ENCODE measurements around the gene METTL25. TPM values are rescaled to one million over a fixed set of nuclear protein-coding genes. Genes with fewer than 3 reads are reported as not detected.

Gene METTL25
- polyA plus RNA-seq, 1 of the 3 experiments (the other 2 are of a cell fraction) = 3.0 TPM

- TF ChIP-seq REST (IDR thresholded peaks at IDR 0.05; ENCODE audit: low read depth, low read length) (no peak), RXRA (IDR thresholded peaks at IDR 0.05; ENCODE audit: borderline replicate concordance, low read depth) (no peak)
Measured at GRCh38 chr12:82327861-82328260, 30.5 kb upstream of the METTL25 start (continued).

GRCh38 chr12:82329508-82329907, 28.8 kb upstream of the METTL25 start:
- Histone ChIP-seq H3K9me3 (no peaks in the 10 kb centered on the region; the same call in 1 of the 2 replicates), H3K4me3 (ENCODE audit: low read depth in 2 of 2, low read length in 1 of 2) (no peak overlapping the region), H3K27ac (ENCODE audit: low read depth in 2 of 2, low read length in 1 of 2) (no peak overlapping the region), H3F3A (replicated peaks; ENCODE audit: insufficient read depth) (no peaks in the 10 kb centered on the region), H2AFZ (ENCODE audit: low read depth) (no peak overlapping the region), H4K20me1 (ENCODE audit: insufficient read depth) (no peaks in the 10 kb centered on the region), H3K79me2 (ENCODE audit: insufficient read depth) (no peaks in the 10 kb centered on the region), H3K9me2 (no peaks in the 10 kb centered on the region), H3K27me3 (ENCODE audit: insufficient read depth) (no peaks in the 10 kb centered on the region), H3K4me2 (no peak overlapping the region), H3K9ac (no peak overlapping the region), H3K36me3 (replicated peaks in 1 of 2; ENCODE audit: control insufficient read depth in 1 of 2, insufficient read depth in 2 of 2, low read length in 1 of 2) (no peaks in the 10 kb centered on the region), H3K4me1 (ENCODE audit: control insufficient read depth in 1 of 2, insufficient read depth in 2 of 2, low read depth in 1 of 2, low read length in 1 of 2) (no peaks in the 10 kb centered on the region)
- POLR2A ChIA-PET = no interaction called here
- no peak for TF ChIP-seq JUND (IDR thresholded peaks at IDR 0.05)
- TF ChIP-seq CHD2 (IDR thresholded peaks at IDR 0.05; ENCODE audit: low read length, partially characterized antibody) = no peak
- no peak for TF ChIP-seq MXI1 (IDR thresholded peaks at IDR 0.05; ENCODE audit: low read depth, low read length)
- no peak for TF ChIP-seq FOXM1 (IDR thresholded peaks at IDR 0.05; ENCODE audit: low read depth)
- no peak for TF ChIP-seq SMC3 (IDR thresholded peaks at IDR 0.05; ENCODE audit: low read depth, low read length)
- TF ChIP-seq YY1 (IDR thresholded peaks at IDR 0.05; ENCODE audit: low read depth) = no peak
- DNase-seq = no peak
- CTCF ChIA-PET = interaction anchor here (1.0 to 1.1 kb wide), 2 partner anchors 29 to 719 kb away, joined by 3 read pairs; partner anchors contain the start of genes CCDC59 and METTL25
- 6% methylated on average over 1 of the region's 1 CpG for WGBS (ENCODE audit: low lambda C conversion rate)

- no peak for TF ChIP-seq GATA2 (CRISPR knock-in tag; IDR thresholded peaks at IDR 0.05)
- TF ChIP-seq MXI1 (IDR thresholded peaks at IDR 0.05; ENCODE audit: low read depth, low read length) = no peak
- TF ChIP-seq MAX (IDR thresholded peaks at IDR 0.05; ENCODE audit: low read depth) = no peak
- no peak for TF ChIP-seq GABPA (IDR thresholded peaks at IDR 0.05; ENCODE audit: low read depth)
- TF ChIP-seq RCOR1 (IDR thresholded peaks at IDR 0.05; ENCODE audit: low read length) = no peak
- TF ChIP-seq USF2 (IDR thresholded peaks at IDR 0.05; ENCODE audit: borderline replicate concordance, low read depth, low read length) = no peak
- no peak for TF ChIP-seq IRF3 (IDR thresholded peaks at IDR 0.05; ENCODE audit: low read depth, low read length)
- no peak for TF ChIP-seq TCF12 (IDR thresholded peaks at IDR 0.05)
- no peak for TF ChIP-seq JUND (IDR thresholded peaks at IDR 0.05)
- Histone ChIP-seq H3K9me2 (no peaks in the 10 kb centered on the region), H2AFZ (ENCODE audit: low read depth) (no peak overlapping the region), H4K20me1 (ENCODE audit: insufficient read depth) (no peaks in the 10 kb centered on the region), H3F3A (replicated peaks; ENCODE audit: insufficient read depth) (no peaks in the 10 kb centered on the region), H3K4me3 (ENCODE audit: low read depth in 2 of 2, low read length in 1 of 2) (no peak overlapping the region), H3K27ac (ENCODE audit: low read depth in 2 of 2, low read length in 1 of 2) (no peak overlapping the region), H3K4me2 (no peak overlapping the region), H3K79me2 (ENCODE audit: insufficient read depth) (peaks cover 8% of the 10 kb centered on the region), H3K9me3 (no peaks in the 10 kb centered on the region), H3K9ac (no peak overlapping the region), H3K27me3 (ENCODE audit: insufficient read depth) (no peaks in the 10 kb centered on the region), H3K4me1 (ENCODE audit: control insufficient read depth in 1 of 2, insufficient read depth in 2 of 2, low read depth in 1 of 2, low read length in 1 of 2) (no peaks in the 10 kb centered on the region; a peak in 1 of 4 replicates), H3K36me3 (replicated peaks in 1 of 2; ENCODE audit: control insufficient read depth in 1 of 2, insufficient read depth in 2 of 2, low read length in 1 of 2) (peaks cover 39 to 40% of the 10 kb centered on the region in 2 experiments)
- DNase-seq = no peak
- WGBS (ENCODE audit: low lambda C conversion rate) = 98% methylated on average over 3 of the region's 3 CpGs
- ChIA-PET POLR2A (no interaction called here), CTCF (interaction anchor here (1.1 kb wide), 1 partner anchor 706 kb away, joined by 3 read pairs; no protein-coding TSS in a partner anchor)
Measured at GRCh38 chr12:82350161-82350560, 8.2 kb upstream of the METTL25 start.

Data from SK-N-SH (cell line).